HEK293 (cell line): Measurements from ENCODE around the gene INSRR.
A peak's percentile ranks its signal among the peaks of the same experiment; 100 is the strongest.

Experiments
- CTCF ChIA-PET: fragments of 350-600 bp; formaldehyde crosslinking; extraction: SDS; loops from one replicate; lab custom pipeline; 2021; ENCODE audit warnings: antibody characterized with exemption; lab: Yijun Ruan, JAX
- POLR2A ChIA-PET: fragments of 300-600 bp; formaldehyde crosslinking; extraction: SDS; loops from one replicate; lab custom pipeline; 2020; ENCODE audit warnings: antibody characterized with exemption, inconsistent platforms; lab: Yijun Ruan, JAX
- H3K27ac ChIP-seq: fragments of 200-500 bp; sonication (Bioruptor generic); 2 replicates; pipeline ENCODE4 v1.5.1; 2014; ENCODE audit warnings: low read depth, low read length, control low read depth, inconsistent platforms; ENCODE audit errors: extremely low read depth
- H3K36me3 ChIP-seq, 2 experiments: fragments of 200-500 bp in 1 of 2; sonication (Bioruptor generic) in 1 of 2; 1 replicate in 1 of 2; 2 replicates in 1 of 2; pipeline ENCODE4 v1.5.1; 2014 to 2017; ENCODE audit warnings: inconsistent platforms in 2 of 2, low read length in 2 of 2; ENCODE audit not compliant: control insufficient read depth in 2 of 2, insufficient read depth in 1 of 2
- H3K4me1 ChIP-seq: fragments of 200-500 bp; sonication (Bioruptor generic); 2 replicates; pipeline ENCODE4 v1.5.1; 2014; ENCODE audit warnings: mild to moderate bottlenecking, low read length, inconsistent platforms; ENCODE audit not compliant: control insufficient read depth, insufficient read depth
- H3K4me3 ChIP-seq: 2 replicates; pipeline ENCODE4 v1.5.1; 2011; ENCODE audit warnings: low read depth, mild to moderate bottlenecking, control low read depth, low read length, moderate library complexity
- H3K9me3 ChIP-seq: fragments of 200-500 bp; sonication (Bioruptor generic); 2 replicates; pipeline ENCODE4 v1.5.1; 2014; ENCODE audit warnings: low read depth, low read length, inconsistent platforms; ENCODE audit not compliant: control insufficient read depth, insufficient read depth
- ATF2 ChIP-seq: fragments of 450-650 bp; formaldehyde crosslinking; IDR thresholded peaks from 2 replicates; pipeline ENCODE4 v1.5.1; 2016; ENCODE audit warnings: missing biosample characterization, missing genetic modification characterization, low read depth
- GLI4 ChIP-seq: fragments of 450-650 bp; formaldehyde crosslinking; IDR thresholded peaks from 2 replicates; pipeline ENCODE4 v1.5.1; 2016; ENCODE audit warnings: missing biosample characterization, missing genetic modification characterization
- OVOL3 ChIP-seq: fragments of 450-650 bp; formaldehyde crosslinking; IDR thresholded peaks from 2 replicates; pipeline ENCODE4 v1.5.1; 2016; ENCODE audit warnings: missing biosample characterization, missing genetic modification characterization
- ZBTB17 ChIP-seq: fragments of 450-650 bp; formaldehyde crosslinking; IDR thresholded peaks from 2 replicates; pipeline ENCODE4 v1.5.1; 2016; ENCODE audit warnings: missing biosample characterization, missing genetic modification characterization
- ZBTB48 ChIP-seq: fragments of 450-650 bp; formaldehyde crosslinking; IDR thresholded peaks from 2 replicates; pipeline ENCODE4 v1.5.1; 2016; ENCODE audit warnings: missing biosample characterization, missing genetic modification characterization
- ZNF146 ChIP-seq: fragments of 450-650 bp; formaldehyde crosslinking; IDR thresholded peaks from 2 replicates; pipeline ENCODE4 v1.5.1; 2016; ENCODE audit warnings: missing biosample characterization, missing genetic modification characterization
- ZNF169 ChIP-seq: fragments of 450-650 bp; formaldehyde crosslinking; IDR thresholded peaks from 2 replicates; pipeline ENCODE4 v1.5.1; 2016; ENCODE audit warnings: missing biosample characterization, missing genetic modification characterization
- ZNF24 ChIP-seq: fragments of 450-650 bp; formaldehyde crosslinking; IDR thresholded peaks from 2 replicates; pipeline ENCODE4 v1.5.1; 2016; ENCODE audit warnings: missing biosample characterization, missing genetic modification characterization
- ZNF292 ChIP-seq: fragments of 450-650 bp; formaldehyde crosslinking; IDR thresholded peaks from 2 replicates; pipeline ENCODE4 v1.5.1; 2016; ENCODE audit warnings: low read depth, missing biosample characterization, missing genetic modification characterization, borderline replicate concordance
- ZNF311 ChIP-seq: fragments of 450-650 bp; formaldehyde crosslinking; IDR thresholded peaks from 2 replicates; pipeline ENCODE4 v1.5.1; 2017; ENCODE audit warnings: missing biosample characterization, missing genetic modification characterization, borderline replicate concordance
- ZNF335 ChIP-seq: fragments of 450-650 bp; formaldehyde crosslinking; conservative IDR thresholded peaks from 2 replicates; pipeline ENCODE4 v1.5.1; 2016; ENCODE audit warnings: missing biosample characterization, missing genetic modification characterization
- ZNF366 ChIP-seq: fragments of 450-650 bp; formaldehyde crosslinking; conservative IDR thresholded peaks from 2 replicates; pipeline ENCODE4 v1.5.1; 2016; ENCODE audit warnings: missing biosample characterization, missing genetic modification characterization
- ZNF580 ChIP-seq: fragments of 450-650 bp; formaldehyde crosslinking; IDR thresholded peaks from 2 replicates; pipeline ENCODE4 v1.5.1; 2016; ENCODE audit warnings: missing biosample characterization, missing genetic modification characterization
- ZNF585B ChIP-seq: fragments of 450-650 bp; formaldehyde crosslinking; IDR thresholded peaks from 2 replicates; pipeline ENCODE4 v1.5.1; 2016; ENCODE audit warnings: missing biosample characterization, missing genetic modification characterization
- TF ChIP-seq, protein P1 (sequence below): fragments of 450-650 bp; formaldehyde crosslinking; IDR thresholded peaks from 2 replicates; pipeline ENCODE4 v1.5.1; 2016; ENCODE audit warnings: missing biosample characterization, missing genetic modification characterization
- TF ChIP-seq, protein P2 (sequence below): fragments of 450-650 bp; formaldehyde crosslinking; IDR thresholded peaks from 2 replicates; pipeline ENCODE4 v1.5.1; 2016; ENCODE audit warnings: missing biosample characterization, missing genetic modification characterization

Gene INSRR

DNA sequence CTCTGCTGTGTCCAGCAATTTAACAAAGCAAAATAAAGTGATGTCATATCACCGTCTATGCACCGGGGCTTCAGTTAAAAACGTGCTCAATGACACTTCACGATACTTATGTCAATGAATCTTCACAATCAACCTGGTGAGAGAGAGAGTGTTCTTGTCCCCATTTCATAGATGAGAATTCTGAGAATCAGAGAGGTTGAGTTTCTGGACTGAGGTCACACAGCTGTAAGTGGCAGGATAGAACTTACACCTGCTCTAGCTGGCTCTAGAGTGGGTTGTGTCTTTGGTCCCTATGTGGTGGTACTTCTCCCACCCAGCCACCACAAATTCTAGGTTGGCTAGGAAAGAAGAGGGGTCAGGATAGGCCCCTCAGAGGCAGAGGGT, 6.9 kb upstream of the INSRR start:
- ChIA-PET POLR2A (no interaction called here), CTCF (interaction anchor here (0.6 to 2.5 kb wide), 3 partner anchors 8 to 206 kb away, joined by 3 to 19 read pairs (median 3); no protein-coding TSS in a partner anchor)
- no peaks in the 10 kb centered on the region for H3K36me3 ChIP-seq
- H3K27ac ChIP-seq: no peak overlapping the region
- no peaks in the 10 kb centered on the region for H3K4me1 ChIP-seq
- no peaks in the 10 kb centered on the region for H3K9me3 ChIP-seq
- no peak overlapping the region for H3K4me3 ChIP-seq
- TF ChIP-seq ZNF146 (tag by site-specific recombination) (no peak), ZNF580 (tag by site-specific recombination) (peak; percentile 49; the same call in 1 of the 2 replicates), ZNF335 (no peak), ATF2 (tag by site-specific recombination) (peak; percentile 63; the same call in 1 of the 2 replicates)

DNA sequence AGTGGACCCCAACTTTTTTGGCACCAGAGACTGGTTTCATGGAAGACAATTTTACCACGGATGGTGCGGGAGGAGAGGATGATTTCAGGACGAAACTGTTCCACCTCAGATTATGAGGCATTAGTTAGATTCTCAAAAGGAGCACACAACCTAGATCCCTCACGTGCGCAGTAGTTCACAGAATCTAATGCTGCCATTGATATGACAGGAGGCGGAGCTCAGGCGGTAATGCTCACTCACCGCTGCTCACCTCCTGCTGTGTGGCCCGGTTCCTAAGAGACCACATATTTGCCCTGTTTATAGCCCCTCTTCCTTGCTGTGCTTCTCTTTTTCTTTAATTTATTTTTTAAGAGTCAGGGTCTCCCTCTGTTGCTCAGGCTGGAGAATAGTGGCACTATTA, 6.3 kb upstream of the INSRR start:
- H3K9me3 ChIP-seq: no peaks in the 10 kb centered on the region
- H3K4me3 ChIP-seq: no peak overlapping the region
- no peaks in the 10 kb centered on the region for H3K36me3 ChIP-seq
- CTCF ChIA-PET: interaction anchor here (0.6 to 2.5 kb wide), 4 partner anchors 7 to 29 kb away, joined by 3 to 19 read pairs (median 8); no protein-coding TSS in a partner anchor
- POLR2A ChIA-PET: no interaction called here
- H3K27ac ChIP-seq: no peak overlapping the region
- H3K4me1 ChIP-seq: peaks cover 1% of the 10 kb centered on the region; the same call in 1 of the 2 replicates
- no peak for TF ChIP-seq ZNF311 (tag by site-specific recombination)
- no peak for TF ChIP-seq ZNF292
- no peak for TF ChIP-seq ZNF585B (tag by site-specific recombination)
- no peak for TF ChIP-seq GLI4
- TF ChIP-seq ZBTB17 (tag by site-specific recombination): no peak
- no peak for TF ChIP-seq ZNF366
- no peak for TF ChIP-seq ZNF169 (tag by site-specific recombination)
- TF ChIP-seq ZNF24: no peak
- no peak for TF ChIP-seq OVOL3 (tag by site-specific recombination)

DNA sequence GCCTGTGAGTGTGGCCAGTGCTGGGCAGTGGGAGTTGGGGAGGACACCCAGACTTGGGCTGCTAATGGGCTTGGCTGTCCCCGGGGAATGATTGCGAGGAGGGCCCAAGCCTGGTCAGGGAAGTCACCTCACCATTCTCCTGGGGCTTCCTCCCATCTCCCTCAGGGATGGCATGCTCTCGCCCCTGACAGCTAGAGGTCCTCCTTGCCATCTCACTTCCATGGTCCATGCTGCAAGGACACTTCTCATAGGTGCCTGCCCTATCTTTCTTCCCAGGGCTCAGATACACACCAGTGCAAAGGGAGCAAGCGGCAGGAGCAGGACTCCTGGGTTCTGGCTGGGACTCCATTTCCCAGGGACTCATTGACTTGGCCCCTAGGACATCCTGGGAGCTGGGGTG, 5.9 kb upstream of the INSRR start:
- CTCF ChIA-PET: interaction anchor here (1.5 to 2.5 kb wide), 3 partner anchors 25 to 28 kb away, joined by 3 to 19 read pairs (median 13); no protein-coding TSS in a partner anchor
- Histone ChIP-seq H3K9me3 (no peaks in the 10 kb centered on the region), H3K4me3 (no peak overlapping the region), H3K27ac (no peak overlapping the region), H3K4me1 (peaks cover 2% of the 10 kb centered on the region; the same call in 1 of the 2 replicates), H3K36me3 (no peaks in the 10 kb centered on the region)
- POLR2A ChIA-PET: no interaction called here
- 0 out of 2 replicates have a peak, but pooled peaks have one; percentile 20 for TF ChIP-seq ZBTB48 (tag by site-specific recombination)
- TF ChIP-seq, protein P1, sequence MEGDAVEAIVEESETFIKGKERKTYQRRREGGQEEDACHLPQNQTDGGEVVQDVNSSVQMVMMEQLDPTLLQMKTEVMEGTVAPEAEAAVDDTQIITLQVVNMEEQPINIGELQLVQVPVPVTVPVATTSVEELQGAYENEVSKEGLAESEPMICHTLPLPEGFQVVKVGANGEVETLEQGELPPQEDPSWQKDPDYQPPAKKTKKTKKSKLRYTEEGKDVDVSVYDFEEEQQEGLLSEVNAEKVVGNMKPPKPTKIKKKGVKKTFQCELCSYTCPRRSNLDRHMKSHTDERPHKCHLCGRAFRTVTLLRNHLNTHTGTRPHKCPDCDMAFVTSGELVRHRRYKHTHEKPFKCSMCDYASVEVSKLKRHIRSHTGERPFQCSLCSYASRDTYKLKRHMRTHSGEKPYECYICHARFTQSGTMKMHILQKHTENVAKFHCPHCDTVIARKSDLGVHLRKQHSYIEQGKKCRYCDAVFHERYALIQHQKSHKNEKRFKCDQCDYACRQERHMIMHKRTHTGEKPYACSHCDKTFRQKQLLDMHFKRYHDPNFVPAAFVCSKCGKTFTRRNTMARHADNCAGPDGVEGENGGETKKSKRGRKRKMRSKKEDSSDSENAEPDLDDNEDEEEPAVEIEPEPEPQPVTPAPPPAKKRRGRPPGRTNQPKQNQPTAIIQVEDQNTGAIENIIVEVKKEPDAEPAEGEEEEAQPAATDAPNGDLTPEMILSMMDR: peak; percentile 38; the same call in 1 of the 2 replicates
- TF ChIP-seq, protein P2, sequence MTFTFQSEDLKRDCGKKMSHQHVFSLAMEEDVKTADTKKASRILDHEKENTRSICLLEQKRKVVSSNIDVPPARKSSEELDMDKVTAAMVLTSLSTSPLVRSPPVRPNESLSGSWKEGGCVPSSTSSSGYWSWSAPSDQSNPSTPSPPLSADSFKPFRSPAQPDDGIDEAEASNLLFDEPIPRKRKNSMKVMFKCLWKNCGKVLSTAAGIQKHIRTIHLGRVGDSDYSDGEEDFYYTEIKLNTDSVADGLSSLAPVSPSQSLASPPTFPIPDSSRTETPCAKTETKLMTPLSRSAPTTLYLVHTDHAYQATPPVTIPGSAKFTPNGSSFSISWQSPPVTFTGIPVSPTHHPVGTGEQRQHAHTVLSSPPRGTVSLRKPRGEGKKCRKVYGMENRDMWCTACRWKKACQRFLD (tag by site-specific recombination): no peak
